Neural cell (in vitro differentiated cells): ENCODE data around the gene SMIM1.

Experiments
- CTCF ChIP-seq: fragments of 450-650 bp; IDR thresholded peaks from 2 replicates; pipeline ENCODE4 v1.5.1; 2014; ENCODE audit warnings: antibody characterized with exemption, mild to moderate bottlenecking, moderate library complexity; ENCODE audit not compliant: poor library complexity, severe bottlenecking
- EP300 ChIP-seq: fragments of 450-650 bp; conservative IDR thresholded peaks from 2 replicates; pipeline ENCODE4 v1.6.1; 2014; ENCODE audit warnings: antibody characterized with exemption, mild to moderate bottlenecking, moderate library complexity; ENCODE audit not compliant: poor library complexity, severe bottlenecking
- EZH2 ChIP-seq: fragments of 200-600, 300-800 bp; shearing (Covaris generic), sonication (generic); IDR thresholded peaks from 2 replicates; pipeline ENCODE4 v1.6.1; 2014; ENCODE audit warnings: antibody characterized with exemption, low read length, borderline replicate concordance, mild to moderate bottlenecking; ENCODE audit not compliant: insufficient read depth, poor library complexity, severe bottlenecking
- MXI1 ChIP-seq: fragments of 450-650 bp; conservative IDR thresholded peaks from 2 replicates; pipeline ENCODE4 v1.6.1; 2014; ENCODE audit warnings: antibody characterized with exemption, mild to moderate bottlenecking; ENCODE audit not compliant: poor library complexity, severe bottlenecking
- POLR2AphosphoS5 ChIP-seq: IDR thresholded peaks from 2 replicates; pipeline ENCODE4 v1.6.1; 2012
- RAD21 ChIP-seq: fragments of 450-650 bp; conservative IDR thresholded peaks from 2 replicates; pipeline ENCODE4 v1.6.1; 2014; ENCODE audit warnings: antibody characterized with exemption, mild to moderate bottlenecking, moderate library complexity
- REST ChIP-seq: IDR thresholded peaks from 2 replicates; pipeline ENCODE4 v1.6.1; 2012; ENCODE audit warnings: borderline replicate concordance
- SMC3 ChIP-seq: fragments of 450-650 bp; conservative IDR thresholded peaks from 2 replicates; pipeline ENCODE4 v1.6.1; 2014; ENCODE audit warnings: antibody characterized with exemption, mild to moderate bottlenecking, moderate library complexity; ENCODE audit not compliant: poor library complexity
- TAF1 ChIP-seq: IDR thresholded peaks from 2 replicates; pipeline ENCODE4 v1.6.1; 2012; ENCODE audit warnings: low read depth

GRCh38 chr1:3774946-3775489 lies 2.5 kb downstream of the SMIM1 start:
- TF ChIP-seq CTCF = no peak
- TF ChIP-seq EP300 = no peak
- no peak for TF ChIP-seq RAD21
- no peak for TF ChIP-seq EZH2
- TF ChIP-seq REST = no peak
- TF ChIP-seq MXI1 = no peak
- TF ChIP-seq POLR2AphosphoS5 = no peak
- no peak for TF ChIP-seq TAF1
- TF ChIP-seq SMC3 = no peak
